ENCODE data around the gene CXCL13. TPM values are rescaled to one million over a fixed set of nuclear protein-coding genes. Genes with fewer than 3 reads are reported as not detected.

The CXCL13 gene
- total RNA-seq, 6 donors from 2014 or later = 0.52 to 4.7 (median 0.76) TPM; not detected in 1

- TF ChIP-seq POLR2A (IDR thresholded peaks at IDR 0.05) = no peak
- TF ChIP-seq, protein P1, sequence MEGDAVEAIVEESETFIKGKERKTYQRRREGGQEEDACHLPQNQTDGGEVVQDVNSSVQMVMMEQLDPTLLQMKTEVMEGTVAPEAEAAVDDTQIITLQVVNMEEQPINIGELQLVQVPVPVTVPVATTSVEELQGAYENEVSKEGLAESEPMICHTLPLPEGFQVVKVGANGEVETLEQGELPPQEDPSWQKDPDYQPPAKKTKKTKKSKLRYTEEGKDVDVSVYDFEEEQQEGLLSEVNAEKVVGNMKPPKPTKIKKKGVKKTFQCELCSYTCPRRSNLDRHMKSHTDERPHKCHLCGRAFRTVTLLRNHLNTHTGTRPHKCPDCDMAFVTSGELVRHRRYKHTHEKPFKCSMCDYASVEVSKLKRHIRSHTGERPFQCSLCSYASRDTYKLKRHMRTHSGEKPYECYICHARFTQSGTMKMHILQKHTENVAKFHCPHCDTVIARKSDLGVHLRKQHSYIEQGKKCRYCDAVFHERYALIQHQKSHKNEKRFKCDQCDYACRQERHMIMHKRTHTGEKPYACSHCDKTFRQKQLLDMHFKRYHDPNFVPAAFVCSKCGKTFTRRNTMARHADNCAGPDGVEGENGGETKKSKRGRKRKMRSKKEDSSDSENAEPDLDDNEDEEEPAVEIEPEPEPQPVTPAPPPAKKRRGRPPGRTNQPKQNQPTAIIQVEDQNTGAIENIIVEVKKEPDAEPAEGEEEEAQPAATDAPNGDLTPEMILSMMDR (IDR thresholded peaks at IDR 0.05) = no peak
- no peak for TF ChIP-seq EP300 (IDR thresholded peaks at IDR 0.05)
- TF ChIP-seq POLR2AphosphoS5 (IDR thresholded peaks at IDR 0.05) = no peak
- no peak for ATAC-seq (ENCODE audit: low FRiP score in 2 of 2)
Measured at GRCh38 chr4:77624213-77624612, 18.6 kb downstream of the CXCL13 start.

DNA sequence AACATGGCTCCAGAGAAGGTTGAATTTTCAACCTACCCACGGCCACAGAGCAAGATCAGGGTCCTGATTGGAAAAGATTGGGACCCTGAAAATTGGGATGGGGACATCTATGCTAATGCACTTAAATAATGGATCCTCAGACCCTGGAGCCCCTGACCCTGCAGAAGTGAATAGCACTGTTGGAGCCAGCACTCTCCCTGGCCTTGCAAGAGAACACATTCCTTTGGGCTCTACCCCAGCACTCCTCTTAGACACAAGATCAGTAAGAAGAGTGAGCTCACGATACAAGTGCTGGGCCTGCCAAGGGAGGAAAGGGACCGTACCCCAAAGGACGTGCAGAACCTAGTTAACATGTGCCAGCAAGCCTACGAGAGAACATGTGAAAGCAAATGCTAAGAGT, 19.9 kb downstream of the CXCL13 start:
- ATAC-seq (ENCODE audit: low FRiP score in 2 of 2) = no peak
- TF ChIP-seq POLR2A (IDR thresholded peaks at IDR 0.05) = no peak

More at GRCh38 chr4:77624213-77624612, 18.6 kb downstream of the CXCL13 start:
- Histone ChIP-seq H3K9me3 (no peaks in the 10 kb centered on the region), H3K36me3 (no peaks in the 10 kb centered on the region), H3K27ac (no peak overlapping the region), H3K4me1 (no peaks in the 10 kb centered on the region), H3K27me3 (no peaks in the 10 kb centered on the region), H3K4me3 (no peak overlapping the region)
- 77 to 86% methylated on average over 4 of the region's 4 CpGs for WGBS, 2 donors
- DNase-seq = no peak

GRCh38 chr4:77629885-77630284, 24.3 kb downstream of the CXCL13 start:
- Histone ChIP-seq H3K27me3 (no peaks in the 10 kb centered on the region), H3K27ac (no peak overlapping the region), H3K9me3 (no peaks in the 10 kb centered on the region), H3K4me3 (no peak overlapping the region), H3K4me1 (no peaks in the 10 kb centered on the region), H3K36me3 (no peaks in the 10 kb centered on the region)
- TF ChIP-seq POLR2A (IDR thresholded peaks at IDR 0.05) (no peak), POLR2AphosphoS5 (IDR thresholded peaks at IDR 0.05) (no peak), EP300 (IDR thresholded peaks at IDR 0.05) (no peak)
- TF ChIP-seq, protein P1 (IDR thresholded peaks at IDR 0.05) = no peak
- WGBS, 2 donors = 79 to 86% methylated on average over 2 of the region's 2 CpGs
- DNase-seq = no peak
- ATAC-seq (ENCODE audit: low FRiP score in 2 of 2) = no peak

More for the DNA sequence above, 19.9 kb downstream of the CXCL13 start:
- DNase-seq = no peak
- Histone ChIP-seq H3K4me1 (no peaks in the 10 kb centered on the region), H3K27ac (no peak overlapping the region), H3K9me3 (no peaks in the 10 kb centered on the region), H3K36me3 (no peaks in the 10 kb centered on the region), H3K4me3 (no peak overlapping the region), H3K27me3 (no peaks in the 10 kb centered on the region)
- WGBS, 2 donors = 80 to 93% methylated on average over 5 of the region's 5 CpGs

- H3K4me1 ChIP-seq = no peaks in the 10 kb centered on the region
- H3K9me3 ChIP-seq = no peaks in the 10 kb centered on the region
- H3K27ac ChIP-seq = no peak overlapping the region
- no peak for DNase-seq
- 90% methylated on average over 1 of the region's 1 CpG; no CpG with 5 or more reads in 1 of the 2 donors for whole genome bisulfite sequencing, 2 donors
- H3K4me3 ChIP-seq = no peak overlapping the region
- no peaks in the 10 kb centered on the region for H3K36me3 ChIP-seq
- H3K27me3 ChIP-seq = no peaks in the 10 kb centered on the region
- TF ChIP-seq POLR2AphosphoS5 (IDR thresholded peaks at IDR 0.05) (no peak), EP300 (IDR thresholded peaks at IDR 0.05) (no peak), POLR2A (IDR thresholded peaks at IDR 0.05) (no peak)
- TF ChIP-seq, protein P1 (IDR thresholded peaks at IDR 0.05) = no peak
- peak in 1 of 2 donors; percentile 25 for ATAC-seq (ENCODE audit: low FRiP score in 2 of 2)
Measured at GRCh38 chr4:77631276-77631675, 25.7 kb downstream of the CXCL13 start.

DNA sequence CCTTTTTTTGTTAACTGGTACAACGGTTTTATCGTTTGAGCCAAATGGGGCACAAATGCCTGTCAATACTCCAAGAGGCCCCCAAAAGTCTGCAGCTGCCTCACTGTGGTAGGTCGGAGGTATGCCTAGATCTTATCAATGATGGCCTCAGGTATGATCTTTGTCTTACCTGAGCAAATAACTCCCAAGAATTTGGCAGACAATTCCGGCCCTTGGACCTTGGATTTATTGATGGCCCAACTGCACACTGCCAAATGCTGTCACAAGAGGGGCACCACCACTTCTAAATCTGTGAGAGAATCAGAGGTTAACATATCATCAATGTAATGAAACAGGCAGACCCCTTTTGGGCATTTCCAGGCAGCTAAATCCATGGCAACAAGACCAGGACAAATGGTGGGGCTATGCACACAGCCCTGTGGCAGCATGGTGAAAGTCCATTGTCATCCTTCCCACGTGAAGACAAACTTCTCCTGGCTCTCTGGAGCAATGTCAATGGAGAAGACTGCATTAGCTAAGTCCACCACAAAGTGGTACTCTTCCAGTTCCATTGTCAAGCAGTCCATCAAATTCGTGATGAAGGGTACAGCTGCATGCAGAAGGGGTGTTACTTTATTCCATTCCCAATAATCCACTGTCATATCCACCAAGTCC, 28.6 kb downstream of the CXCL13 start:
- no peak for ATAC-seq (ENCODE audit: low FRiP score in 2 of 2)
- 84 to 87% methylated on average over 6 of the region's 6 CpGs for WGBS, 2 donors
- Histone ChIP-seq H3K9me3 (no peaks in the 10 kb centered on the region), H3K27ac (no peak overlapping the region), H3K27me3 (no peaks in the 10 kb centered on the region), H3K36me3 (no peaks in the 10 kb centered on the region), H3K4me3 (no peak overlapping the region), H3K4me1 (no peaks in the 10 kb centered on the region)
- no peak for DNase-seq
- TF ChIP-seq EP300 (IDR thresholded peaks at IDR 0.05) (no peak), POLR2A (IDR thresholded peaks at IDR 0.05) (no peak), POLR2AphosphoS5 (IDR thresholded peaks at IDR 0.05) (no peak)
- TF ChIP-seq, protein P1 (IDR thresholded peaks at IDR 0.05) = no peak

Measured in upper lobe of left lung (tissue), 6 donors.